ENCODE measurements around the gene JPH3.

Gene JPH3

GRCh38 chr16:87619360-87620200 is 17.3 kb downstream of the JPH3 start:
- no peak for TF ChIP-seq GATA1 (IDR thresholded peaks at IDR 0.05; ENCODE audit: low read depth, low read length)
- no peak for TF ChIP-seq POLR2A (IDR thresholded peaks at IDR 0.05; ENCODE audit: low read length)
- DNase-seq = no peak

GRCh38 chr16:87620201-87620495 is 17.8 kb downstream of the JPH3 start:
- TF ChIP-seq GATA1 (IDR thresholded peaks at IDR 0.05; ENCODE audit: low read depth, low read length) (no peak), POLR2A (IDR thresholded peaks at IDR 0.05; ENCODE audit: low read length) (no peak)
- no peak for DNase-seq

- DNase-seq = no peak
- TF ChIP-seq POLR2A (IDR thresholded peaks at IDR 0.05; ENCODE audit: low read length) = no peak
- TF ChIP-seq GATA1 (IDR thresholded peaks at IDR 0.05; ENCODE audit: low read depth, low read length) = no peak
These were observed 19.2 kb downstream of the JPH3 start for GRCh38 chr16:87621550-87621829.

- no peak for TF ChIP-seq POLR2A (IDR thresholded peaks at IDR 0.05; ENCODE audit: low read length)
- TF ChIP-seq GATA1 (IDR thresholded peaks at IDR 0.05; ENCODE audit: low read depth, low read length) = no peak
- no peak for DNase-seq
These were observed 19.8 kb downstream of the JPH3 start for GRCh38 chr16:87621976-87622713.

GRCh38 chr16:87622756-87623319 is 20.5 kb downstream of the JPH3 start:
- no peak for DNase-seq
- TF ChIP-seq GATA1 (IDR thresholded peaks at IDR 0.05; ENCODE audit: low read depth, low read length) = no peak
- no peak for TF ChIP-seq POLR2A (IDR thresholded peaks at IDR 0.05; ENCODE audit: low read length)

- TF ChIP-seq GATA1 (IDR thresholded peaks at IDR 0.05; ENCODE audit: low read depth, low read length) = no peak
- no peak for TF ChIP-seq POLR2A (IDR thresholded peaks at IDR 0.05; ENCODE audit: low read length)
- DNase-seq = no peak
These were observed 23.0 kb downstream of the JPH3 start for GRCh38 chr16:87625241-87625797.

GRCh38 chr16:87626401-87626800 is 24.1 kb downstream of the JPH3 start:
- no peak for DNase-seq
- no peak for TF ChIP-seq POLR2A (IDR thresholded peaks at IDR 0.05; ENCODE audit: low read length)
- no peak for TF ChIP-seq GATA1 (IDR thresholded peaks at IDR 0.05; ENCODE audit: low read depth, low read length)

GRCh38 chr16:87626905-87627304 is 24.6 kb downstream of the JPH3 start:
- DNase-seq = no peak
- TF ChIP-seq GATA1 (IDR thresholded peaks at IDR 0.05; ENCODE audit: low read depth, low read length) = no peak
- no peak for TF ChIP-seq POLR2A (IDR thresholded peaks at IDR 0.05; ENCODE audit: low read length)

GRCh38 chr16:87627542-87628245 is 25.4 kb downstream of the JPH3 start:
- no peak for DNase-seq
- no peak for TF ChIP-seq GATA1 (IDR thresholded peaks at IDR 0.05; ENCODE audit: low read depth, low read length)
- TF ChIP-seq POLR2A (IDR thresholded peaks at IDR 0.05; ENCODE audit: low read length) = no peak

- TF ChIP-seq GATA1 (IDR thresholded peaks at IDR 0.05; ENCODE audit: low read depth, low read length) (no peak), POLR2A (IDR thresholded peaks at IDR 0.05; ENCODE audit: low read length) (no peak)
- DNase-seq = no peak
These were observed 26.1 kb downstream of the JPH3 start for GRCh38 chr16:87628246-87628923.

GRCh38 chr16:87628940-87629339 is 26.6 kb downstream of the JPH3 start:
- no peak for DNase-seq
- TF ChIP-seq GATA1 (IDR thresholded peaks at IDR 0.05; ENCODE audit: low read depth, low read length) (no peak), POLR2A (IDR thresholded peaks at IDR 0.05; ENCODE audit: low read length) (no peak)

- no peak for TF ChIP-seq POLR2A (IDR thresholded peaks at IDR 0.05; ENCODE audit: low read length)
- TF ChIP-seq GATA1 (IDR thresholded peaks at IDR 0.05; ENCODE audit: low read depth, low read length) = no peak
- no peak for DNase-seq
These were observed 28.8 kb downstream of the JPH3 start for GRCh38 chr16:87631067-87631466.

GRCh38 chr16:87634411-87634810 is 32.1 kb downstream of the JPH3 start:
- no peak for DNase-seq
- TF ChIP-seq POLR2A (IDR thresholded peaks at IDR 0.05; ENCODE audit: low read length) = no peak
- no peak for TF ChIP-seq GATA1 (IDR thresholded peaks at IDR 0.05; ENCODE audit: low read depth, low read length)
